ENCODE measurements around the gene NRP1. TPM values are rescaled to one million over a fixed set of nuclear protein-coding genes. Genes with fewer than 3 reads are reported as not detected.

The NRP1 gene
- total RNA-seq, 1 experiment from 2014 or later: 0.71 TPM

- no peak overlapping the region for H3K4me2 ChIP-seq (ENCODE audit: low read depth, low read length, poor library complexity, severe bottlenecking)
- H3K27me3 ChIP-seq (ENCODE audit: low read length): no peaks in the 10 kb centered on the region
- no peak overlapping the region for H2AFZ ChIP-seq (ENCODE audit: low read length)
- H3K9me2 ChIP-seq (replicated peaks; ENCODE audit: insufficient read depth, low read length): no peaks in the 10 kb centered on the region
- H3K79me2 ChIP-seq (ENCODE audit: low read length): no peaks in the 10 kb centered on the region
- no peaks in the 10 kb centered on the region for H3K9me3 ChIP-seq (ENCODE audit: low read length)
- DNase-seq: no peak
- H3K36me3 ChIP-seq (ENCODE audit: insufficient read depth, low read length): no peaks in the 10 kb centered on the region
- H3K9ac ChIP-seq (ENCODE audit: low read length): no peak overlapping the region
- H3K4me1 ChIP-seq (ENCODE audit: low read length): peaks cover 10% of the 10 kb centered on the region
- H4K20me1 ChIP-seq (ENCODE audit: insufficient read depth, low read depth, low read length): no peaks in the 10 kb centered on the region
- no peak overlapping the region for H3K27ac ChIP-seq (ENCODE audit: low read length)
- no peak overlapping the region for H3K4me3 ChIP-seq (ENCODE audit: low read length)
Measured at GRCh38 chr10:33237736-33238624, 96.5 kb downstream of the NRP1 start.

DNA sequence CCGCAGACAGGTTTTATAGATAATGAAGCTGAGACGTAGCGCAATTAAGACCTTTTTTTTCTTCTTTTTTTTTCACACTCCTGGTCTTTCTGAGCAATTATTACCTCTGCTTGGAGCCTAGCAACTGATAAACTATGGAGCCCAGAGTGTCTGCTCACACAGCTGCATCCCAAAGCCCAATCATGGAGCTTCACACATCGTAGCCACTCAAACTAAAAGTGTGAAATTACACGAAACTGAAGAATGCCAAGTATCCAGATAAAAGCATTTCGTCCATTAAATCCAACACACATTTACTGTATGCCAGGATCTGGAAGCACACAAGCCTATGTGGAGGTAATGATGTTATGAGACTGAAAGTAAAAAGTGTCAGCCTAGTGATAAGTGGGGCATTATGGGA lies 97.6 kb downstream of the NRP1 start:
- no peak overlapping the region for H3K4me3 ChIP-seq (ENCODE audit: low read length)
- H3K36me3 ChIP-seq (ENCODE audit: insufficient read depth, low read length): no peaks in the 10 kb centered on the region
- no peaks in the 10 kb centered on the region for H4K20me1 ChIP-seq (ENCODE audit: insufficient read depth, low read depth, low read length)
- H3K4me2 ChIP-seq (ENCODE audit: low read depth, low read length, poor library complexity, severe bottlenecking): no peak overlapping the region
- H3K79me2 ChIP-seq (ENCODE audit: low read length): no peaks in the 10 kb centered on the region
- H3K9ac ChIP-seq (ENCODE audit: low read length): no peak overlapping the region
- peaks cover 10% of the 10 kb centered on the region for H3K4me1 ChIP-seq (ENCODE audit: low read length)
- H3K27me3 ChIP-seq (ENCODE audit: low read length): no peaks in the 10 kb centered on the region
- no peaks in the 10 kb centered on the region for H3K9me3 ChIP-seq (ENCODE audit: low read length)
- no peak overlapping the region for H3K27ac ChIP-seq (ENCODE audit: low read length)
- DNase-seq: no peak
- no peak overlapping the region for H2AFZ ChIP-seq (ENCODE audit: low read length)
- no peaks in the 10 kb centered on the region for H3K9me2 ChIP-seq (replicated peaks; ENCODE audit: insufficient read depth, low read length)

- Histone ChIP-seq H3K4me3 (ENCODE audit: low read length) (no peak overlapping the region), H3K4me1 (ENCODE audit: low read length) (peaks cover 3% of the 10 kb centered on the region), H3K9me2 (replicated peaks; ENCODE audit: insufficient read depth, low read length) (no peaks in the 10 kb centered on the region), H2AFZ (ENCODE audit: low read length) (no peak overlapping the region), H3K4me2 (ENCODE audit: low read depth, low read length, poor library complexity, severe bottlenecking) (no peak overlapping the region), H3K9me3 (ENCODE audit: low read length) (no peaks in the 10 kb centered on the region), H3K27me3 (ENCODE audit: low read length) (no peaks in the 10 kb centered on the region), H3K79me2 (ENCODE audit: low read length) (no peaks in the 10 kb centered on the region), H3K9ac (ENCODE audit: low read length) (no peak overlapping the region), H4K20me1 (ENCODE audit: insufficient read depth, low read depth, low read length) (no peaks in the 10 kb centered on the region), H3K27ac (ENCODE audit: low read length) (no peak overlapping the region), H3K36me3 (ENCODE audit: insufficient read depth, low read length) (no peaks in the 10 kb centered on the region)
- DNase-seq: no peak
Measured at GRCh38 chr10:33235951-33236350, 98.5 kb downstream of the NRP1 start.

DNA sequence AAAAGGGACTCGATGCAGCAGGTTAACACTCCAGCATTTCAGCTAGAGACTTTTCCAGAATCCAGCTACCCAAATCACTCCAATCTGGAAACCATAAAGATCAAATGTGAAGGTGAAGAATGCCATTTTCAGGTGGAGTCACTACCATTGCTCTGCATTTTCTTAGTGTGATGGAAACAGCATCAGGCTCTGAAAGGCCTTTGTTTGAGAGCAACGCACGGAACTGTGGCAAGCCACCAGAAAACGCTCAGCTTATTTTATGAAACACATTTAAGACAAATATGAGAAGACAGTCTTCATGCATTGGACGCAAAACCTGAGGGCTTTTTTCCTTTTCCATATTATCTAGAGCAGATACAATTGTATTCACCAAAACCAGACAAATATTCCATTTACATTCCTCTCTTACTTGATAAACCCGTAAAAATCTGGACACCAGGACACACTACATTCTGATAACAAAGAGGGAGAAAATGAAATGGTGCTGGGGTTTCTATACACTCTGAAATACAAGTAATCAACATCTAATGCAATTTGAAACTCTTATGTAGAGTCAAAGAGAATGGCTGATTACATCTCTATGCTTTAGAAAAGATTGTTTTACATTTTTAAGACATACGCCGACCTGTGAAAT lies 99.1 kb downstream of the NRP1 start:
- H3K9me3 ChIP-seq (ENCODE audit: low read length): no peaks in the 10 kb centered on the region
- no peak overlapping the region for H3K4me2 ChIP-seq (ENCODE audit: low read depth, low read length, poor library complexity, severe bottlenecking)
- H4K20me1 ChIP-seq (ENCODE audit: insufficient read depth, low read depth, low read length): no peaks in the 10 kb centered on the region
- no peaks in the 10 kb centered on the region for H3K79me2 ChIP-seq (ENCODE audit: low read length)
- H3K4me3 ChIP-seq (ENCODE audit: low read length): no peak overlapping the region
- no peaks in the 10 kb centered on the region for H3K27me3 ChIP-seq (ENCODE audit: low read length)
- H3K27ac ChIP-seq (ENCODE audit: low read length): no peak overlapping the region
- H3K9ac ChIP-seq (ENCODE audit: low read length): no peak overlapping the region
- H2AFZ ChIP-seq (ENCODE audit: low read length): no peak overlapping the region
- no peaks in the 10 kb centered on the region for H3K4me1 ChIP-seq (ENCODE audit: low read length)
- DNase-seq: no peak
- no peaks in the 10 kb centered on the region for H3K36me3 ChIP-seq (ENCODE audit: insufficient read depth, low read length)
- no peaks in the 10 kb centered on the region for H3K9me2 ChIP-seq (replicated peaks; ENCODE audit: insufficient read depth, low read length)

GRCh38 chr10:33234831-33235237 lies 99.6 kb downstream of the NRP1 start:
- no peak overlapping the region for H3K27ac ChIP-seq (ENCODE audit: low read length)
- no peaks in the 10 kb centered on the region for H3K4me1 ChIP-seq (ENCODE audit: low read length)
- H3K36me3 ChIP-seq (ENCODE audit: insufficient read depth, low read length): no peaks in the 10 kb centered on the region
- no peaks in the 10 kb centered on the region for H3K9me3 ChIP-seq (ENCODE audit: low read length)
- no peak for DNase-seq
- no peak overlapping the region for H2AFZ ChIP-seq (ENCODE audit: low read length)
- H3K27me3 ChIP-seq (ENCODE audit: low read length): no peaks in the 10 kb centered on the region
- H4K20me1 ChIP-seq (ENCODE audit: insufficient read depth, low read depth, low read length): no peaks in the 10 kb centered on the region
- H3K9me2 ChIP-seq (replicated peaks; ENCODE audit: insufficient read depth, low read length): no peaks in the 10 kb centered on the region
- H3K4me2 ChIP-seq (ENCODE audit: low read depth, low read length, poor library complexity, severe bottlenecking): no peak overlapping the region
- H3K9ac ChIP-seq (ENCODE audit: low read length): no peak overlapping the region
- no peaks in the 10 kb centered on the region for H3K79me2 ChIP-seq (ENCODE audit: low read length)
- H3K4me3 ChIP-seq (ENCODE audit: low read length): no peak overlapping the region

- Histone ChIP-seq H3K4me3 (ENCODE audit: low read length) (no peak overlapping the region), H3K9ac (ENCODE audit: low read length) (no peak overlapping the region), H3K36me3 (ENCODE audit: insufficient read depth, low read length) (no peaks in the 10 kb centered on the region), H3K9me2 (replicated peaks; ENCODE audit: insufficient read depth, low read length) (no peaks in the 10 kb centered on the region), H3K4me2 (ENCODE audit: low read depth, low read length, poor library complexity, severe bottlenecking) (no peak overlapping the region), H3K79me2 (ENCODE audit: low read length) (no peaks in the 10 kb centered on the region), H2AFZ (ENCODE audit: low read length) (no peak overlapping the region), H3K9me3 (ENCODE audit: low read length) (no peaks in the 10 kb centered on the region), H3K27ac (ENCODE audit: low read length) (no peak overlapping the region), H3K4me1 (ENCODE audit: low read length) (no peaks in the 10 kb centered on the region), H4K20me1 (ENCODE audit: insufficient read depth, low read depth, low read length) (no peaks in the 10 kb centered on the region), H3K27me3 (ENCODE audit: low read length) (no peaks in the 10 kb centered on the region)
- DNase-seq: no peak
Measured at GRCh38 chr10:33233635-33234034, 100.8 kb downstream of the NRP1 start.

GRCh38 chr10:33233221-33233620 lies 101.2 kb downstream of the NRP1 start:
- Histone ChIP-seq H2AFZ (ENCODE audit: low read length) (no peak overlapping the region), H3K9ac (ENCODE audit: low read length) (no peak overlapping the region), H3K79me2 (ENCODE audit: low read length) (no peaks in the 10 kb centered on the region), H3K27ac (ENCODE audit: low read length) (no peak overlapping the region), H3K9me2 (replicated peaks; ENCODE audit: insufficient read depth, low read length) (no peaks in the 10 kb centered on the region), H3K4me1 (ENCODE audit: low read length) (no peaks in the 10 kb centered on the region), H3K9me3 (ENCODE audit: low read length) (no peaks in the 10 kb centered on the region), H3K36me3 (ENCODE audit: insufficient read depth, low read length) (no peaks in the 10 kb centered on the region), H4K20me1 (ENCODE audit: insufficient read depth, low read depth, low read length) (no peaks in the 10 kb centered on the region), H3K27me3 (ENCODE audit: low read length) (no peaks in the 10 kb centered on the region), H3K4me3 (ENCODE audit: low read length) (no peak overlapping the region), H3K4me2 (ENCODE audit: low read depth, low read length, poor library complexity, severe bottlenecking) (no peak overlapping the region)
- no peak for DNase-seq

- no peak overlapping the region for H3K4me3 ChIP-seq (ENCODE audit: low read length)
- H3K27me3 ChIP-seq (ENCODE audit: low read length): no peaks in the 10 kb centered on the region
- no peaks in the 10 kb centered on the region for H3K4me1 ChIP-seq (ENCODE audit: low read length)
- no peak overlapping the region for H3K27ac ChIP-seq (ENCODE audit: low read length)
- no peaks in the 10 kb centered on the region for H3K9me2 ChIP-seq (replicated peaks; ENCODE audit: insufficient read depth, low read length)
- H3K36me3 ChIP-seq (ENCODE audit: insufficient read depth, low read length): no peaks in the 10 kb centered on the region
- no peak overlapping the region for H2AFZ ChIP-seq (ENCODE audit: low read length)
- no peaks in the 10 kb centered on the region for H4K20me1 ChIP-seq (ENCODE audit: insufficient read depth, low read depth, low read length)
- no peak overlapping the region for H3K4me2 ChIP-seq (ENCODE audit: low read depth, low read length, poor library complexity, severe bottlenecking)
- no peak for DNase-seq
- H3K9ac ChIP-seq (ENCODE audit: low read length): no peak overlapping the region
- H3K9me3 ChIP-seq (ENCODE audit: low read length): no peaks in the 10 kb centered on the region
- H3K79me2 ChIP-seq (ENCODE audit: low read length): no peaks in the 10 kb centered on the region
Measured at GRCh38 chr10:33231621-33232350, 102.7 kb downstream of the NRP1 start.

All from Karpas-422 (cell line).